ENCODE data around the gene ST8SIA4.

ST8SIA4 gene

DNA sequence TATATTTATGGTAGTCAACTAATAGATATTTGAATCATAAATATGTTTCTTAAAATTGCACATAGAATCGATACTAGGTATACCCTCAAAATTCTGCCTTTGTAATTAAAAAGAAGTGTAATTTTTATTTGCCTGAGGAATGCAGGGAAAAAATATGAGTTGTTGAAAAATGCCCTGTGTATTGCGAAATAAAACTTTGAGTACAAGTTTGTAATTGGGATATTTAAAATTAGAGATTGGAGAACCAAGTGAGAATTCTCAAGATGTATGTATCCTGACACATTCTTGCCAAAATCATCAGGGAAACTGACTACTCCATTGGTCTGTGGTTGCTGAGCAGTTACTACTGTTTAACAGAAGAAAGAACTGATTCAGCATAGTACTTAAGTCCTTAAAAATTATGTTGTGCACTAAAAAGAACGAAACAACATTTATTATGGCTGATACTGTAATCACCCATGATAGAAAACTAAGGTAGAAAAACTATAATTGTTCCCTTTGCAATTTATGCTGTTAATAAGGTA, 36.0 kb downstream of the ST8SIA4 start:
- DNase-seq (ENCODE audit: low read depth), result no peak

DNA sequence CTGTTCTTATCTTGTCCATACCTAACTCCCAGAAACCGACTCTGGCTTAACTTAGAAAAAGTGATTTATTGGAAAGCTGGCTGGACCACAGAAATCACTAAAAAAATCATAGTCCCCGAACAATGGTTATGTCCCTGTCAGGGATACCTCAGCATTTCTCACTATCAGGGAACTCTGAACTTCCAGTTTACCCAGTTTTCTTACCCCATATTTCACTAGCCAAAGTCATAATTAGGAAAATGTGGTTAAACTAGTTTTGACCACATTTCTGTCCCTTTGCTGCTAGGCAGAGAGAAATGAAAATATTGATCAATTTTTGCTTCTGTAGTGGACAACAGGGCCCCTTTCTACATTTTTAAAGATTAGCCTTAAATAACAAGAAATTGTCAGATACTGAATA, 38.2 kb downstream of the ST8SIA4 start:
- no peak for DNase-seq (ENCODE audit: low read depth)

DNA sequence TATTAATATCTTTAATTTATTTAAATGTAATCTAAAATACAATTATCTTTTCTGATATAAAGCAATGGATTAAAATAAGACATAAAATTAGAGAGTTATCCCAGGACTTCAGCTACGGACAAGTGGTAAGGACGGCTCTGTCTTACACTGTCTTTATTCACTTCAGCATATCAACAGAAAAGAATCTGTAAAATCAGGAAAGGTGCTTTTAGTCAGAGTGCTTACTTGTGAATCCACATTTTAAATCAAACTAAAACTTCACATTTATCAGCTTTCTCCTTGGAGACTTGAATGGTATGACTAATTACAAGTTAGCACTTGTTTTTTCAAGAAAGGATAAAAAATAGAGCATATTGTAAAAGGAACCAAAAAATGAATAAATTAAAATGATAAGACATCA, 39.3 kb downstream of the ST8SIA4 start:
- DNase-seq (ENCODE audit: low read depth), result no peak

DNA sequence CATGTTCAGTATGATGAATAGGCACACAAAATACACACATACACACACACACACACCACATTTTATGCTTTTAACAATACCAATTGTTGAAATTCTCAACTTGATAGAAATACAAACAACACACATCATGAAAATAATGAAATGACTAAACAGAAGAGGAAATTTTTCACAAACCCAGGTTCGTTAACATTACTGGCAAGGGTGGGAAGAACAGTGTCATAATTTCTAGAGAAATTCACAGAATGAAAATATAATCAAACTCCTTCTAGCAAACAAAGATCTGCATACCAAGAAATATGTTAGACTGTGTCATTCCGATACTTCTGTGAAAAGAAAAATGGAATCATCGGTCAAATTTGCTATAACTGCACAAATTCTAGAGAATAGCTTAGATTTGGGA, 41.9 kb downstream of the ST8SIA4 start:
- no peak for DNase-seq (ENCODE audit: low read depth)

DNA sequence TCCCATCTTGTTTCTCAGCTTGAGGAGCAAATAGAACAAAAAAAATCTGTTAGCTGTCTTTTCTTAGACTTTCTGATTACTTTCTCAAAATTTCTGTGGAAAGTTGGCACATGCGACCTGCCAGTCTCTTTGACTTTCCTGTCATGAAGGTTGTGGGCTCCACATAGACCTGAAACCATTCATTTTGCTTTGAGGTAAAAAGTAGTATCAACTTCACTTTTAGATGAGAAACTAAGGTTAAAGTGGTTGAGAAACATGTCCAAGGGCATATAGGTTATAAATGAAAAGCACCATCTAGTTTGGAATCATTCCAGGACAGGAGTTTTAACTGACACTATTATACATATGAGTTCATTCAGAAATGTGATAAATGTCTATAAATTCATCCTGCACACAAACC, 42.7 kb downstream of the ST8SIA4 start:
- DNase-seq (ENCODE audit: low read depth), result no peak

DNA sequence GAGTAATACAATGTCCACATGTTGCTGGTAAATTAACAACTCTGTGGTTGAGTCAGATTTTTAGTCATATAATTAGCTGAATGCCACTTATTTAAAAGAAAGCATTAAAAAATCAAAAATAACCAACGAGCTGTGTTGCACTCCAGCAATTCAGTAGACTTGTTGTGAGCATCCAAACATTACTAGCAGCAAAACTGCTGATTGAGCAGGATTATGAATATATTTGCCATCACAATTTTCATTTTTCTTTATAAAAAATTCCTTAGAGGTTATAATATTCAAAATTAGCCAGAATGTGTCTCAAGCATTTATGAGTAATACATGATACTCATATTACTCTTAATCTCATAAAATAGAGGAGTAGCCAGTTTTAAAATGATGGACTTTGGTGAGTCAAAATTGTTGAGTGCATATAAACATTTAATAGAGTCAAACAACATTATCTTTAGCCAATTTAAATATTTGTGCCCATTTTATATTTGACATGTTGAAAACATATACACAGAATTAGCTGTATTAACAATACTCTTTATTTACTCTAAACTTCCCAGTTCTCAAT, 44.0 kb downstream of the ST8SIA4 start:
- DNase-seq (ENCODE audit: low read depth), result no peak

DNA sequence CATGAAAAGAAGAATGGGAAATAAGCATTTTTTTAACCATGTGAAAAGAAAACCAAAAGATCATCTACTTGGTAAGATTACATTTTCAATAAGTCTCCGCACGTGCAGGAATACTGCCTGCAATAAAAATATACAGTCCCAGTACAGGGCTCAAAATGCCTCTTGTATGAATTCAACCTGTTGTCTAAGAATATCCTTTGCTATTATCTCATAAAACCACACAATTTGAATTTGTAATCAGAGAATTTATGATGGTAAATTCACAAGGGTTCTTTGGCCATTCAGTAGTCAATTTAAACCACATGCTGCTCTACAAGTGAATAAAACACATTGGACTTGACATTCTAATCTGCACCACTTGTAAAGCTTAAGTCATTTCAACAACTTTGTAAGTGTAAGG, 46.6 kb downstream of the ST8SIA4 start:
- no peak for DNase-seq (ENCODE audit: low read depth)

DNA sequence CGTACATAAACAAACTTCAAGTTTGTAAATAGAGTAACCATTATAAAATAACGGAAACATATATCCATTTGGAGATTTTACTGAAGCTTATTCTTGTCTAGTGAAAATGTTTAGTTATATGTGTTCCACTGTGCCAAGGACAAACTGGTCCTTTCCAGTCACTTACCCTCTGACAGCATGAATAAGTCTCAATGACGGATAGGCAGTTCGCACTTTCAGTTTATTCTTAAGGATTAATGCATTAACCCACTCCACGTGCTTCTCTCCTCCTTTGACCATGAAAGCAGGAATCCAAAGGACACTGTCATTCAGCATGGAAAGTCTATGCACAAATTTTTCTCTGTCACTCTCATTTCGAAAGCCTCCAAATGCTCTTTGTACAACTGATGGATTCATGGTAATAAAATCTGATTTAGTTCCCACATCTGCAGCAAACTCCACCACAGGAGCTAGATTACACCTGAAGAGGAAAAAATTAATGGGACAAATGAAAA, 47.1 kb downstream of the ST8SIA4 start:
- DNase-seq (ENCODE audit: low read depth), result no peak

DNA sequence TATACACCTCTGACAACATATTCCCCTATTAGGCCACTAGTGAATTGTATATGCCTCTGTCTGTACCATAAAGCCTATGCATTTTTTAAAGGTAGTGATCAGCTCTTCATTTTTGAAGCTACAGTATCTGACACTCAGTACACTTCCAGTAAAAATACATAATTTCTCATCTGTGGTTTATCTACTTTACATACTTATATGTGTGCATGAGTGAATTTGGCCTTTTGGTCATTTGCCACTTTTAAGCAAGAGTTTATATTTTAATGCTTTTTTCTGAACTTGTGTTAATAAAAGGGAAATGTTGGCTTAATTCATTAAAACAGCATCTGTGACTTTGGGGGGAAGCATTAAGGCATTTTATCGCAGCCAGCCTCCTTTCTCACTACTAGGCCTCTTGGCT, 47.8 kb downstream of the ST8SIA4 start:
- no peak for DNase-seq (ENCODE audit: low read depth)

DNA sequence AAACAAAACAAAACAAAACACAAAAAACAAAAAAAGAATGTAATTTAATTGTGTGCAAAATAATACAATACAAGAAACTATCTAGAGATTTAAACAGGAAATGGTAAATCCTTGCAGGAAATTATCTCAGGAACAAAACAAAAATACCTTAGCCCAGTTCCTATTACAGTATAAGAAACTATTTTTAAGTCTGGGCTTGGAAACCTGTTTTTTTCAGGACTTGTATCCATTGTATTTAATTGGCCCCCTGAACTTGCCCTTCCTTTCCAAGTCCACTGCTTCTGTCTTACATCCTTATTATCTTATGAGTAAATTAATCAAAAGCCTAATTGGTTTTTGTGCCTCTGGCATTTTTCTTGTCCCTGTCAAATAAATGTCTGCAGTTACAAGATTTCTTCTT, 48.5 kb downstream of the ST8SIA4 start:
- DNase-seq (ENCODE audit: low read depth), result no peak

DNA sequence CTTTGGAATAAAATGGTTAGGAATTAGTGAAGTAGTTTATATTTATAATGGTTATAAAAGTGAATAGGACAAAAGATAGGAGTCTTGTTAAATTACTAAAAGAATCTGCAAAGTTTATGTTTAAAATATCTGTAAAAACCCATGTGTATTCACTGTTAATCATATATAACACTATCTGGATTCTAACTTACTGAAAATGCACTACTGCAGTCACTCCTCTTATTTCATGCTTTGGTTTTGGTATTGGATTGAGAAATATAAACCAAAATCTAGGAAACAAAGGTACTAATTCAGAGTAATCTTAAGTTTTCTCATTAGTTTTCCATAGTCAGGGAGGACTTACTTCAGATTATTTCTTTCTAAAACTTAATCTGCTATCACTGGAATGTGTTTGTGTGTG, 49.5 kb downstream of the ST8SIA4 start:
- no peak for DNase-seq (ENCODE audit: low read depth)

DNA sequence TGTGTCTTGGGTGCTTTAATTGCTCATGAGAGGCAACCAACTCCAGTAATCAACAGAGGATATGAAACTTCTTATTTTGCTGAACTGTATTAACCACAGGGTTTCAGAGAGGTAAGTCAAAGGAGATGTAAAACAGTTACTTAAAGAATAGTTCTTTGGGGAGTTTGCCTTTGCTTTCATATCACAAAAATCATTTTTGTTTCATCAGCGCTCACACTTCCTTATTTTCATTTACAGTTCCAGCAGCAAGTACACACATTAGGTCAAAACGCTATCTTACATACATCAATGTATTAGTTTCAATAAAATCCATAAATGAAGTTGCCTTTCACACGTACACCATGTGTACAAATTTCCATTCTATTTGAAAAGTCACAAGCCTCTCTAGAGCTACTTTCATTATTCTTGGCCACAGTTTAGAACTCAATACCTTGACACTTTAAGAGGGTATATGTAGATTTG, 50.1 kb downstream of the ST8SIA4 start:
- DNase-seq (ENCODE audit: low read depth), result no peak

DNA sequence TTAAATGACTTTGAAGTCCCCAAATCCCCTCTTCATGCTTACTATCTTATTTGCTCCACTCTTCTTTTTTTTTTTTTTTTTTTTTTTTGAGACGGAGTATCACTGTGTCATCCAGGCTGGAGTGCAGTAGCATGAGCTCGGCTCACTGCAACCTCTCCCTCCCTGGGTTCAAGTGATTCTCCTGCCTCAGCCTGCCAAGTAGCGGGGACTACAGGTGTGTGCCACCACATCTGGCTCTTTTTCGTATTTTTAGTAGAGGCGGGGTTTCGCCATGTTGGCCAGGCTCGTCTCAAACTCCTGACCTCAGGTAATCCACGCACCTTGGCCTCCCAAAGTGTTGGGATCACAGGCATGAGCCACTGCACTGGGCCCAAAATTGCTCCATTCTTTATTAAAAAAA, 51.0 kb downstream of the ST8SIA4 start:
- no peak for DNase-seq (ENCODE audit: low read depth)

DNA sequence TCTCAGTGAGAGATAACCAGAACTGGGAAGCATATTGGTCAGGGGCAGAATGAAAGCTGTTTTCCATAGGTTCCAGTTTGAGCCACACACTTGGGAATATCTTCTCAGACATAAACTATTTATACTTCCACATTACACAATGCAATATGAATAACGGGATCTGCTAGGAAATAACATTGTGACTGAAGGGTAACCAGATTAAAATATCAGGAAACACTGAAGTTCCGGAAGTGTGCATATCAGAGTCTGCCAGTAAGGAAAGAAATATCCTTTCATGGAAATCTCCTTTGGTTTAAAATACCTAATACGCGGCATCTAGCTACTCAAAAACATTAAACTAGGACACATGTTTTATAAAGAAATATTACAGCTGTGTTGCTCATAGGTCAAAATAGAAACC, 56.3 kb downstream of the ST8SIA4 start:
- DNase-seq (ENCODE audit: low read depth), result no peak

DNA sequence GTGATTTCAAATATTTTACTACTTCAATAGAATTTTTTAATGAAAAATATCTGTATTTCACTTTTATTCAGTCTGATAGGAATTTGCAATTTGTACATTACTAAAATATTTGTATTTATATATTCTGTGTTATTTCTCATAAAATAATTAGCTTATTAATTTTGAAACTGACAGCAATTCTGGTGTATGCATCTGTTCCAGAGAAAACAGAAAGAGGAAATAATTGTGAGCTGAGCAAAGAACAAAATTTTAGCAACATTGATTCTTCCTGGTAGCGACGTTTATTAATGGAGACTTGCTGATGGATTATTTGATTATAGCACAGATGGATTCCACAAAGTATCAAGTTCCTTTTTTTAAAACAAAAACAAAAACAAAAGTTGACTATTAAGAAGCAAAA, 61.0 kb downstream of the ST8SIA4 start:
- DNase-seq (ENCODE audit: low read depth), result no peak

DNA sequence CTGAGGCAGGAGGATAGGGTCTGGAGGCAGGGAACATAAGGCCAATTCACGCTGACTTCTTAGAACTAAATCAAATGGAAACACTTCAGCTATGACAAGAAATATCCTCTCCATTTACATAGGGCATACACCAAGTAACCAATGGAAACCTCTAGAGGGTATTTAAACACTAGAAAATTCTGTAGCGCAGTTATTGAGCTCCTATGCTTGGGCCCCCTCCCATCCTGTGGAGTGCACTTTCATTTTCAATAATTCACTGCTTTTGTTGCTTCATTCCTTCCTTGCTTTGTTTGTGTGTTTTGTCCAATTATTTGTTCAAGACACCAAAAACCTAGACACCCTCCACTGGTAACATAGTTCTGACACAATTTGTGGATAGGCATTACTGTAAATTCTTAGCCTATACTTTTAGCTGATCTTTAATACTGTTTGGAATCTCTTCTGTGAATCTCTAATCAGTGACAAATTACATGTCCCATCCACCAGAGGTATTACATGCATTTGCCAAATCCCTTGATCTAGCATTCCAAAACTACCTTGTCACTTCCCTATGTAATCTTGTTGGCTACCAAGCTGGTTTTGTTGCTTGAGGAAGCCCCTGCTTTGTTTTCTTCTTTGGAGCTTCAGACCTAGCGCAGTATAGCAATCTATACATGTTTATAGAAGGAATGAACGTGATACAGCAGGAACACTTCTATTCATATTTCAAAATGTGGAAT, 61.6 kb downstream of the ST8SIA4 start:
- no peak for DNase-seq (ENCODE audit: low read depth)

DNA sequence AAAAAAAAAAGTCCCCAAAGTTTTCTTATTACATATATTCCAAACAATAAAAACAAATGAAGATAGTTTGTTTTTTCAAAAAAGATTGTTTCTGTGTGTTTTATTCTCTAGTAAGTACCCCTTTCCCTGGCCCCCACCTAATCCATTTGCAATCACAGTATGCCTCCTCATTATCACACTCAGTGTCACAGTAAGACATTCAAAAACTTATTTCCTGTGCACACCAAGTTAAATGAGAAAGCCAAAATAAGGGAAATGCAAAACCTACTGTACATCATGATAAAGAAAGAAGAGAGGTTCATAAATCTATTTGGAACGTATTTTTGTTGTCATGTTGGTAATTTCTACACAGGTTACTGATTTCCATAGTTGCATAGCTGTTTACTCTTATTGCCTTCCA, 62.3 kb downstream of the ST8SIA4 start:
- DNase-seq (ENCODE audit: low read depth), result no peak

DNA sequence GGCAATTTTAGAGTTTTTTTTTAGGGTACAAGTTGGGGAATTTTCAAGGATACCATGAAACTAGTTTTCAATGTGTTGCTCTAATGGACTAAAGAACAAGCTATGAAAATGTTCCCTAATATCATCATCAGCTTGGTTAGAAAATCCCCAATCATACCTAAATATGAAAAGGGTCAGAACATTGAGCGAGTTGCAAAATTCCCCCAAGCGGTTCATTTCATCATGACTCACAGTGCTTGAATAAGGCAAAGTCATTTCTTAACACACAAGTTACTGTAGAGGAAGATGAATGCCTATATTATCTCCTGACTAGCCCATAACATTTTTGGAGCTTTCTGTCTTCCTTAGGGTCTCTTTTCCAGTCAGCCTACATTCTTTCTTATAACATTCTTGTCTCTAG, 62.7 kb downstream of the ST8SIA4 start:
- no peak for DNase-seq (ENCODE audit: low read depth)

DNA sequence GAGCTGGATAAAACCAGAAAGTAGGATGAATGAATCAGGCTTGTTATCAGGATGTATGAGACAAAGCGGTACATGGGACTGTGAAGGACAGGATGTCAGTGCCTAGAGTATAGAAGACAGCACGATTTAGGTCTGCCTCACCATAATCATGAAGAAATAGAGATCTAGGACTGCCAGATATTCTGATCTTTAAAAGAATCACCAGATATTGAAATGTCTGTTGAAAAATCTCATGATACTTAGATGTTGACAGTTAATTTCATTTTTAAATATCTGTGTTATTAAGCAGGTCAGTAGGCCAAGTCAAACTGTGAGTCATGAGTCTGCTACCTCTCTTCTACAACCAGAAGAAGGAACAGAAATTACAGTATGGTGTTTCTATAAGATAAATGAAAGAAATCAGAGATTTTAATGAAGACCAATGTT, 65.0 kb downstream of the ST8SIA4 start:
- no peak for DNase-seq (ENCODE audit: low read depth)

DNA sequence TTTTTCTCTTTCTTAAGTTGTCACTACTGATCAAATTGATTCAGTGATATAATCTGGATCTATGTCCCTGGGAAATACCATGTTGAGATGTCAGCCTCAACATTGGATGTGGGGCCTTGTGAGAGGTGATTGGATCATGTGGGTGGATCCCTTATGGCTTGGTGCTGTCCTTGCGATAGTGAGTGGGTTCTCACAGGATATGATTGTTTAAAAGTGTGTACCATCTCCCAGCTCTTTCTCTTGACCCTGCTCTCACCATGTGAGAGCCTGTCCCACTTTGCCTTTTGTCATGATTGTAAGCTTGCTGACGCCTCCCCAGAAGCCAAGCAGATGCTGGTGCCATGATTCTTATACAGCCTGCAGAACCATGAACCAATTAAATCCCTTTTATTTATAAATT, 68.6 kb downstream of the ST8SIA4 start:
- DNase-seq (ENCODE audit: low read depth), result no peak

DNA sequence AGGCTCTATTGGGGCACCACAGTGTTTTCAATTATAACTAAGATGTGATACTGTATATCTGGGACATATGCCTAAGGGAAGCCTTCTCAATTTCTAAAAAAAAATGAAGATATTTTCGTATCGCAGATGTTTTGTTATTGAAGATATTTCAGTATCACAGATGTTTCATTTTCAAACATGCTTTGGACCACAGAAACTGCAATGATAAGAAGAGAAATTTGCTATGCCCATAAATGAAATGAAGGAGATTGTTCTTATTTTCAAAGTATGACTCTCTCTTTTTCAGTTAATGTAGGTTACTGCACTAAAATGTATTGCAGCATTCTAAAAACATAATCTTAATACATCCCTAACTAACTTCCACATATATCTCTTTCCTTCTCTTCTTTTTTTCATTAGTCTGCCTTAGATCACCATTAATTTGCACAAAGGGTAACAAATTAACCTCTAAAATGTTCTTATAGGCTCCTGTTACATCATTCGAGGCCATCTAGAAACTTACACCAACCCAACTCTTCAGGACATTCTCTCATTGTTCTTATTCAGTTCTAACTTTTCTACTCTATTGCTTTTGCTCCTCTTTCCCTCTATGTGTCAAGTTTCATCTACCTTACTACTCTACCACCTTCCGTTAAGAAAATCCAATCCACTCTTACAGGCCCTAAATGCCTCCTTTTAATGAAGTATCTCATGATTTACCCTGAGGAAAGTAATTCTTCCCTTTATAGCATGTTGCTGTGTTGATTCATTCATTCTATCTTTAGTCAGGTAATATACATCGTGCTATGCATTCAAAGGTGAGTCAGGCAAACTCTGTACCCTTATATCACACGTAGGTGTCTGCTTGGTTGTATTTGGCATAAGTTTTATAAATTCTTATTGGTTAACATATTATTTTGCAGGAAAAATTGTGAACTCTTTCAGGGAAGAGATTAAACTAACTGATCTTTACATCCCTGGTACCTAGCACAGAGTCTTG, 70.5 kb downstream of the ST8SIA4 start:
- no peak for DNase-seq (ENCODE audit: low read depth)

DNA sequence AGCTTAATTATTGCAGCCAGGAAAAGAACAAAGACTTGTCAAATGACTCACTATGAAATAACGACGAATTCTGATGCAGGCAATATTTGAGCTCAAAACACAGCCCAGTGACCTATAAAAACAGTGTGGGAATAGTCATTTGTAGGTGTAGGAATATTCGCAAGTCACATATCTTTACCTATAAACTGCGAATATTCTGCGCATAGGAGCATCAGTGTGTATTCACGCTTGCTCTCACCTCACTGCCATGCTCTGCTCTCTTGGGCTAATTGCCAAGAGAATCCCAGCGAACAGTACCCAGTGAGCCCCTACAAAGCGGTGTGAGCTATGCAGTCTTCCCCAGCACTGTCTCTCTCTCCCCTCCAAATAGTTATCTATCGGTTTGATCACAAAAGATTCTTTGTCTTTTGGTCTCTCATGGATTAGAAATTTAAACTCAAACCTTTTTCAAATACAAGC, 74.2 kb downstream of the ST8SIA4 start:
- no peak for DNase-seq (ENCODE audit: low read depth)

Data from GM04503 (cell line).